GM23248 (cell line): Measurements from ENCODE around the gene ATF4.

ENCODE experiments used
- EZH2 ChIP-seq: fragments of 200-600 bp; sonication (generic); IDR thresholded peaks from 2 replicates; pipeline ENCODE4 v1.6.1; 2018; ENCODE audit warnings: antibody characterized with exemption, mild to moderate bottlenecking; ENCODE audit not compliant: insufficient read depth, poor library complexity, severe bottlenecking
- EZH2phosphoT487 ChIP-seq: fragments of 200-600 bp; sonication (generic); IDR thresholded peaks from 2 replicates; pipeline ENCODE4 v1.6.1; 2018; ENCODE audit warnings: antibody characterized with exemption, moderate library complexity, mild to moderate bottlenecking, low read depth; ENCODE audit not compliant: insufficient read depth

DNA sequence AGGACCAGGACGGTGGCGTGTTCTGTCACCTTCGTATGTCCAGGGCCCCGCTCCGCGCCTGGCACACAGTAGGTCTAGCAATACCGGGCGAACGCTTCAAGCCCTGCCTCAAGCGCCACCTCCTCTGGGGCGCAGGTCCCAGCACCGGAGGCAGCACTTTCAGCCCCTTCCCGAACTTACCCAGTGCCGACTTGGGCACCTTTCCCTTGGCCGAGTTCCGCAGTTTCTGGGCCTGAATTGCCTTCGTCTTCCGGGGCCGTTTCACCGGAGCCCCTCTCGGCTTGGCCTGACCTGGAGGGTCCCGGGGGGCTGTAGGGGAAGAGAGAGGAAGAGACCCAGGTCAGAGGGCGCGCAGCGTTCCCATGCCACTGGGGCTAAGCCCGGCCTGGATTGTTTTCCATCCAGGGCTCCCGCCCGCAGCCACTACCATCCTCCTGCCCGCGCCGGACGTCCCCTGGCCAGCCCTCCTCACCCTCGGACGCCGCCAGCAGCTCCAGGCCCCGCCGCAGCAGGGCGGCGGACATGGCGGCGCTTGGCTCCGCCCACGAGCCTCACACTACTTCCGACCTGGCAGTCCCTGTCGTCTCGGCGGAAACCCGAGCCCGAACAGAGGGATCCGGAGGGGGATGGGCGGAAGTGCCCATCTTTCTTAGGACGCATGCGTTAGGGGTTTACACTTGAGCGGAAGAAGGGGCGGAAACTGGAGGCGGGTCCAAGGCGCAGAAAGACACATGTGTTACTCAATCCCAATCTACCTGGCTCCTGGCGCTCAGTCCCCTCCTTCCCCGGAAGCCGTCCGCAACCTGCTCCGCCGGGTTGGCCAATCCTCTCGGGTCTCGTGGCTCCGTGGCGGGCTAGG lies 12.1 kb downstream of the ATF4 start, which contains the start of gene RPS19BP1:
- TF ChIP-seq EZH2 (no peak), EZH2phosphoT487 (no peak)
